Breast epithelium (tissue), 4 donors: ENCODE data around the gene ANKRD16. TPM values are rescaled to one million over a fixed set of nuclear protein-coding genes. Genes with fewer than 3 reads are reported as not detected.

Experiments
- DNase-seq, 2 donors: peaks; one replicate each; pipeline ENCODE4 v3.0.0-alpha.2; 2019; ENCODE audit warnings: low spot score in 2 of 2
- H3K27ac ChIP-seq, 2 donors: fragments of 200-600 bp; sonication (generic) in 1 of 2; one replicate each; pipeline ENCODE4 v1.5.1; 2016 to 2019; ENCODE audit warnings: mild to moderate bottlenecking in 1 of 2
- H3K27me3 ChIP-seq, 2 donors: fragments of 200-600 bp; sonication (generic) in 1 of 2; one replicate each; pipeline versions ENCODE4 v1.5.1 to v1.6.0; 2017 to 2019; ENCODE audit warnings: control low read depth in 1 of 2, mild to moderate bottlenecking in 1 of 2
- H3K36me3 ChIP-seq: fragments of 200-600 bp; one replicate; pipeline ENCODE4 v1.5.1; 2019
- H3K4me1 ChIP-seq, 2 donors: fragments of 200-600 bp; sonication (generic); one replicate each; pipeline ENCODE4 v1.5.1; 2016 to 2019; ENCODE audit warnings: control low read depth in 1 of 2
- H3K4me3 ChIP-seq, 3 donors: fragments of 200-600 bp; sonication (generic); 1 replicate in 2 of 3; 2 replicates in 1 of 3; pipeline ENCODE4 v1.5.1; 2016 to 2019; ENCODE audit warnings: mild to moderate bottlenecking in 3 of 3, moderate library complexity in 2 of 3
- H3K9me3 ChIP-seq, 2 donors: fragments of 200-600 bp; sonication (generic) in 1 of 2; one replicate each; pipeline ENCODE4 v1.5.1; 2016 to 2019; ENCODE audit warnings: control low read depth in 1 of 2
- CTCF ChIP-seq, 3 donors: fragments of 450-650 bp; IDR thresholded peaks; one replicate each; pipeline ENCODE4 v1.5.1; 2016 to 2017; ENCODE audit warnings: antibody characterized with exemption in 3 of 3, mild to moderate bottlenecking in 3 of 3, moderate library complexity in 3 of 3
- POLR2A ChIP-seq: fragments of 450-650 bp; IDR thresholded peaks from one replicate; pipeline ENCODE4 v1.6.1; 2016; ENCODE audit warnings: antibody characterized with exemption, mild to moderate bottlenecking, moderate library complexity
- POLR2AphosphoS5 ChIP-seq, 3 donors: sonication (generic); formaldehyde crosslinking; IDR thresholded peaks; one replicate each; pipeline ENCODE4 v1.6.1; 2017; ENCODE audit warnings: antibody characterized with exemption in 3 of 3
- intact Hi-C: fragments of 100-400 bp; cut with DNase I; formaldehyde crosslinking; loops from one replicate; pipeline ENCODE4 v1.15.1; 2023; ENCODE audit warnings: low total_unique reads
- total RNA-seq, 3 donors: library from RNA; depleted of rRNA; stranded (reverse); fragments of >200 nt; gene quantifications; one replicate each; pipeline ENCODE4 v1.1.0, GENCODE V29; 2016

The ANKRD16 gene
- total RNA-seq = 10 to 100 TPM in 1 of 3 donors, 1 to 10 TPM in 2; 5.9 to 13.1 (median 8.8) TPM

GRCh38 chr10:5889624-5890451, at the start of gene ANKRD16, which contains the start of gene FBH1:
ANKRD16 (minus strand) TSS chr10:5889893; CDS start chr10:5889354, 539 bp downstream.
FBH1 (plus strand) TSS chr10:5890243; CDS start chr10:5890346, 103 bp downstream.
- intact Hi-C loops = no loop called here
- peaks cover 3 to 11% of the 10 kb centered on the region in 2 donors for H3K4me1 ChIP-seq

DNA sequence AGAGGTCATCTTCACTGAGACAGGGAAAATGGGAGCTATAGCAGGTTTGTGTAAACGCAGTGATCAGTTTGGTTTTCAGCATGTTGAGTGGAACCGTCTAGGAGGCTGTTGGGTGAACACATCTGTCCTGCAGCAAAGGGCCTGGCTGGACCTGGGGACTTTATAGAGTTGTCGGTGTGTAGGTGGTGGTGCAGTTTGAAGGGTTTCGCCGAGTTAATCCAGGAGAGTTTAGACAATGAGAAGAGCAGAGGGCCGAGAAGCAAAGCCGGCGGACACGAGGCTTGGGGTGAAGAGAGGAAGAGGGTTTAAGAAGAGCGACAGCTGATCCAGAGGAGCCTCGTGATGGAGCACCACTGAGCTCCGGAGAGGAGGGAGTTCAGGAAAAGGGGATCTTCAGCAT, 48.6 kb upstream of the ANKRD16 start:
- Histone ChIP-seq H3K27ac (no peak overlapping the region), H3K27me3 (no peaks in the 10 kb centered on the region), H3K36me3 (peaks cover 16% of the 10 kb centered on the region), H3K9me3 (no peaks in the 10 kb centered on the region), H3K4me3 (no peak overlapping the region), H3K4me1 (peaks cover 0 to 1% of the 10 kb centered on the region in 2 donors)
- no peak for TF ChIP-seq CTCF (IDR thresholded peaks at IDR 0.05)
- TF ChIP-seq POLR2AphosphoS5 (IDR thresholded peaks at IDR 0.05) = no peak
- TF ChIP-seq POLR2A = no peak
- DNase-seq = no peak
- intact Hi-C loops = no loop called here

More at GRCh38 chr10:5889624-5890451, at the start of gene ANKRD16, which contains the start of gene FBH1:
- TF ChIP-seq CTCF (IDR thresholded peaks at IDR 0.05) (no peak), POLR2AphosphoS5 (IDR thresholded peaks at IDR 0.05) (peak; percentile 24 to 70 (median 46))
- peak; percentile 97 to 98 for DNase-seq
- no peaks in the 10 kb centered on the region for H3K27me3 ChIP-seq
- H3K4me3 ChIP-seq = peak within 1 kb of the TSS; percentile 87 to 94 (median 90)
- H3K9me3 ChIP-seq = no peaks in the 10 kb centered on the region
- no peaks in the 10 kb centered on the region for H3K36me3 ChIP-seq
- peak within 1 kb of the TSS; percentile 86 to 94 for H3K27ac ChIP-seq

GRCh38 chr10:5937016-5937415, 47.3 kb upstream of the ANKRD16 start:
- no peaks in the 10 kb centered on the region for H3K4me1 ChIP-seq
- TF ChIP-seq POLR2AphosphoS5 (IDR thresholded peaks at IDR 0.05) (no peak), CTCF (IDR thresholded peaks at IDR 0.05) (no peak), POLR2A (no peak)
- intact Hi-C loops = no loop called here
- H3K4me3 ChIP-seq = no peak overlapping the region
- H3K36me3 ChIP-seq = peaks cover 16% of the 10 kb centered on the region
- H3K27ac ChIP-seq = no peak overlapping the region
- H3K27me3 ChIP-seq = no peaks in the 10 kb centered on the region
- no peaks in the 10 kb centered on the region for H3K9me3 ChIP-seq
- no peak for DNase-seq

- intact Hi-C loops = no loop called here
- no peaks in the 10 kb centered on the region for H3K9me3 ChIP-seq
- no peak overlapping the region for H3K27ac ChIP-seq
- no peaks in the 10 kb centered on the region for H3K4me1 ChIP-seq
- TF ChIP-seq POLR2AphosphoS5 (IDR thresholded peaks at IDR 0.05) = no peak
- TF ChIP-seq POLR2A = no peak
- no peak for TF ChIP-seq CTCF (IDR thresholded peaks at IDR 0.05)
- H3K36me3 ChIP-seq = peaks cover 16% of the 10 kb centered on the region
- H3K4me3 ChIP-seq = no peak overlapping the region
- H3K27me3 ChIP-seq = no peaks in the 10 kb centered on the region
- no peak for DNase-seq
Observed at GRCh38 chr10:5935628-5936027, 45.9 kb upstream of the ANKRD16 start.

- TF ChIP-seq CTCF (IDR thresholded peaks at IDR 0.05) (no peak), POLR2AphosphoS5 (IDR thresholded peaks at IDR 0.05) (no peak), POLR2A (no peak)
- no peaks in the 10 kb centered on the region for H3K27me3 ChIP-seq
- DNase-seq = no peak
- H3K36me3 ChIP-seq = peaks cover 16% of the 10 kb centered on the region
- no peak overlapping the region for H3K27ac ChIP-seq
- no peak overlapping the region for H3K4me3 ChIP-seq
- intact Hi-C loops = no loop called here
- no peaks in the 10 kb centered on the region for H3K9me3 ChIP-seq
- H3K4me1 ChIP-seq = no peaks in the 10 kb centered on the region
Observed at GRCh38 chr10:5933909-5934546, 44.3 kb upstream of the ANKRD16 start.
